ENCODE measurements around the gene OR6B3.

DNA sequence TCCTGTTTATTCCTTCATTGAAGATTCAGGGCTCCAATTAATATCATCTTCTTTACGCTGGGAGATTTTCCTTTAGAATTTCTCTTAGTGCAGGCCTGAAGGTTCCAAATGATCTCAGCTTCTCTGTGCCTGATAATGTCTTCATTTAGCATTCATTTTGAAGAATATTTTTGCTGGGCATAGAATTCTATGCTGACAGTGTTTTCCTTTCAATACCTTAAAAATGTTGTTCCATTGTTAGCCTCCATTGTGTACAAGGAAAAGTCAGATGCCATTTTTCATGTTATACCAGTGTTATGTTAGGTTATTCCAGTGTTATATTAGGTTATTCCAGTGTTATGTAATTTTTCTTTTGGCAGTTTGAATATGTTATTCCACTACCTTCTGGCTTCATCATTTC lies 14.9 kb upstream of the OR6B3 start:
- TF ChIP-seq, protein P1, sequence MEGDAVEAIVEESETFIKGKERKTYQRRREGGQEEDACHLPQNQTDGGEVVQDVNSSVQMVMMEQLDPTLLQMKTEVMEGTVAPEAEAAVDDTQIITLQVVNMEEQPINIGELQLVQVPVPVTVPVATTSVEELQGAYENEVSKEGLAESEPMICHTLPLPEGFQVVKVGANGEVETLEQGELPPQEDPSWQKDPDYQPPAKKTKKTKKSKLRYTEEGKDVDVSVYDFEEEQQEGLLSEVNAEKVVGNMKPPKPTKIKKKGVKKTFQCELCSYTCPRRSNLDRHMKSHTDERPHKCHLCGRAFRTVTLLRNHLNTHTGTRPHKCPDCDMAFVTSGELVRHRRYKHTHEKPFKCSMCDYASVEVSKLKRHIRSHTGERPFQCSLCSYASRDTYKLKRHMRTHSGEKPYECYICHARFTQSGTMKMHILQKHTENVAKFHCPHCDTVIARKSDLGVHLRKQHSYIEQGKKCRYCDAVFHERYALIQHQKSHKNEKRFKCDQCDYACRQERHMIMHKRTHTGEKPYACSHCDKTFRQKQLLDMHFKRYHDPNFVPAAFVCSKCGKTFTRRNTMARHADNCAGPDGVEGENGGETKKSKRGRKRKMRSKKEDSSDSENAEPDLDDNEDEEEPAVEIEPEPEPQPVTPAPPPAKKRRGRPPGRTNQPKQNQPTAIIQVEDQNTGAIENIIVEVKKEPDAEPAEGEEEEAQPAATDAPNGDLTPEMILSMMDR (IDR thresholded peaks at IDR 0.05), result no peak
- TF ChIP-seq POLR2A (IDR thresholded peaks at IDR 0.05), result no peak
